Hematopoietic multipotent progenitor cell treated with erythropoietin and hydrocortisone succinate and interleukin-3 and kit ligand, for 4 days (in vitro differentiated cells): ENCODE data around the gene OR1E1.
"Not testable (repeated sequence)": the region's sequence is repeated elsewhere in the genome, so short reads cannot be mapped to it uniquely, and the experiment has no call there.

Source experiments
- DNase-seq: peaks from one replicate; pipeline ENCODE4 v3.0.0-alpha.2; 2015

The OR1E1 gene, protein sequence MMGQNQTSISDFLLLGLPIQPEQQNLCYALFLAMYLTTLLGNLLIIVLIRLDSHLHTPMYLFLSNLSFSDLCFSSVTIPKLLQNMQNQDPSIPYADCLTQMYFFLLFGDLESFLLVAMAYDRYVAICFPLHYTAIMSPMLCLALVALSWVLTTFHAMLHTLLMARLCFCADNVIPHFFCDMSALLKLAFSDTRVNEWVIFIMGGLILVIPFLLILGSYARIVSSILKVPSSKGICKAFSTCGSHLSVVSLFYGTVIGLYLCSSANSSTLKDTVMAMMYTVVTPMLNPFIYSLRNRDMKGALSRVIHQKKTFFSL

GRCh38 chr17:3398310-3398709 is at the start of gene OR1E1:
Gene OR1E1 (minus strand): TSS chr17:3398410. CDS start chr17:3398410, 0 bp downstream.
- DNase-seq = no peak

DNA sequence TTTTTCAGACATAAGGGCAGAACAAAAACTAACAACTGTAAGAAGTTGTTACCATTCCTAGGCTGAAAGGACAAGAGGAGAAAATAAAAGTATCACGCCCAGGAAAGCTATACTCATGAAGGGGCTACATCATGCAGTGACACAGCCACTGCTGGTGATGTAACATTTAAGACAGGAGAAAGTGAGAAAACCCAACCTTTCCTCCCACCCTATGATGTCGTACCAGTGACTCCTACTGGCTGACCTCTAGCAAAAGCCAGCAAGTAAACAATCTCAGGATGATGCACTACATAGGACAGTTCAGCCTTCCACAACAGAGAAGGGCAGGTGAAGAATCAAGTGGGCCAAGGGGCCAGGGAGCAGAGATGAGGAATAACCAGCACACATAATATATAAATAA is 49.4 kb upstream of the OR1E1 start:
- DNase-seq = peak; percentile 59

- no peak for DNase-seq
Observed at GRCh38 chr17:3440451-3440850, 42.2 kb upstream of the OR1E1 start.

DNA sequence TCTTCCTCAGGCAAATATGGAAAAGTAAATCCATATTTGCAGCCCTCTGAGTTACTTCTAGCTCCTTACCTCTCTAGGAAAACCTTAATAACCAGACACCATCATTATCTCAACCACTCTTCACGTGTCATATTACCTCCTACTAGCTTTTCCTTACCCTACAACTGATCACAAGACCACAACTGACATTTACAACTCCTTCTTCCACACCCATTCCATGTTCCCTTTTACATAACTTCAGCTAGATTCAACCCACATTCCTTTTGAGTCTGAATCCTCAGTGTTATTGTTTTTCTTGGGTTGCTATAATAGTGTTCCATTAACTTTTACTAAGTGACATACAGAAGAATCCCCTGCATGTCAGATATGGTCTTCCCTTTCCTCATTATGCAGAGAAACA is 40.2 kb upstream of the OR1E1 start:
- no peak for DNase-seq

GRCh38 chr17:3433741-3434140 is 35.5 kb upstream of the OR1E1 start, which contains the start of gene OR1E2:
Gene OR1E2 (minus strand): TSS chr17:3433841. CDS start chr17:3433841, 0 bp downstream.
- DNase-seq = no peak

GRCh38 chr17:3433215-3433614 is 35.0 kb upstream of the OR1E1 start:
- peak; percentile 82 for DNase-seq

GRCh38 chr17:3418222-3418621 is 20.0 kb upstream of the OR1E1 start:
- DNase-seq = no peak

DNA sequence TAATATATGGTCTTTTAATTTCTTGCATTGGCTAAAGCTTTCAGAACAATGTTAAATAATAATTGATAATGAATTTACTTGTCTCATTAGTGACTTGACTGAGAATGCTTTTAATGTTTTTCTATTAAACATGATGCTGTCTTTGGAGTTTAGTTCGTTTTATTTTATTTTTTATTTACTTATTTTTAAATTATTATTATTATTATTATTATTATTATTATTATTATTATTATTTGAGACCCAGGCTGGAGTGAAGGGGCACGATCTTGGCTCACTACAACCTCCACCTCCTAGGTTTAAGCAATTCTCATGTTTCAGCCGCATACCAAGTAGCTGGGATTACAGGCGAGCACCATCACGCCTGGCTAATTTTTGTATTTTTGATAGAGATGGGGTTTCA is 17.4 kb upstream of the OR1E1 start:
- no peak for DNase-seq

- DNase-seq = not testable (repeated sequence)
Observed at GRCh38 chr17:3412216-3412615, 14.0 kb upstream of the OR1E1 start.

DNA sequence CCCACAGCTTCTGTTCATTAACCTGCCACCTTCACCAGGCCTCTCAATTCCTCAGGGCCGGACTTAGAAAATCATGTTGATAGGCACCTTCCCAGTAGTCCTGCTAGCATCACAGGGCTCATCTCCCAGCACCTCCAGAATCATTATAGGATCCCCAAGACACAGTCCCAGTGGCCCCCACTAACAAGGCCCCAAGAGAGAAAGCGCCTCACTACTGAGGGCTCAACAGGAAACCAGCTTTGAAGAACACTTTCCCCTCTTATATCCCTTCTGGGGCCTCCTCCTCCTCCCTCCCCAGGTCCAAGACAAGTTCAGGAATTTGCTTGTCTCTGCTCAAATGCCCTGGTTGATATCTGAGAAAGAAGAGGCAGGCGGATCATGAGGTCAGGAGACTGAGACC is 12.9 kb upstream of the OR1E1 start, which contains the start of gene OR3A3:
Gene OR3A3, plus strand, starts transcription at position 301 of the 400 bp plus-strand sequence.
- no peak for DNase-seq

DNA sequence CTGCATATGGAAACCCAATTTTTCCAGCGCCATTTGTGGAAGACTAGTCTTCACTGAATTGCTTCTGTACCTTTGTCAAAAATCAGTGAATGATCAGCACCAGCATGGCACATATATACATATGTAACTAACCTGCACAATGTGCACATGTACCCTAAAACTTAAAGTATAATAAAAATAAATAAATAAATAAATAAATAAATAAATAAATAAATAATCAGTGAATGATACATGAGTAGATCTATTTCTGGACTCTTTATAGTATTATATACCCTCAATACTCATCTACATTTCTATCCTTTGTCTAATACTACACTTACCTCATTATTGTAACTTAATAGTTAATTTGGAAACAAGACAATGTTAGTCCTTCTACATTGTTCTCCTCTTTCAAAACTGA is 5.6 kb upstream of the OR1E1 start:
- not testable (repeated sequence) for DNase-seq

GRCh38 chr17:3401786-3402185 is 3.6 kb upstream of the OR1E1 start:
- no peak for DNase-seq

- DNase-seq = peak; percentile 7
Observed at GRCh38 chr17:3400055-3400454, 1.8 kb upstream of the OR1E1 start.

- peak; percentile 49 for DNase-seq
Observed at GRCh38 chr17:3397801-3398200, 409 bp downstream of the OR1E1 start.

DNA sequence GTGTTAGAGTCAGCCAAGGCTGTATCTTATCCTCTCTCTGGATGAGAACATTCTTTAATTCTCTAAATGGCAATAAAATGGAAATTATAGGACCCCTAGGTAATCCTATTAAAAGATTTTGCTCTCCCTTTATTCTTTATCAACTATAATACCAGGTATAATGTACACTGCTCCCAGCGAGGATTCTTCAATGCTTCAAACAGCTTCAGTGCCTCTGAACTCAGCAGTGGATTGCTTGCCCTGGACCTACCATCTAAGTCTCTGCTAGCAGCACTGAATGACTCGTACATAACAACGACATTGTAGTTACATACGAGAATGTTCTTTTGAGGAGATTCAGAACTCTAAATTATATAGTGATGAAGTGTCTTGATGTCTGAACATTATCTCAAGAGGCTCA is 8.4 kb downstream of the OR1E1 start:
- no peak for DNase-seq

GRCh38 chr17:3385869-3386816 is 12.1 kb downstream of the OR1E1 start, which contains the start of gene OR3A2:
Gene OR3A2 (minus strand): TSS chr17:3386308.
- peak; percentile 37 for DNase-seq

DNA sequence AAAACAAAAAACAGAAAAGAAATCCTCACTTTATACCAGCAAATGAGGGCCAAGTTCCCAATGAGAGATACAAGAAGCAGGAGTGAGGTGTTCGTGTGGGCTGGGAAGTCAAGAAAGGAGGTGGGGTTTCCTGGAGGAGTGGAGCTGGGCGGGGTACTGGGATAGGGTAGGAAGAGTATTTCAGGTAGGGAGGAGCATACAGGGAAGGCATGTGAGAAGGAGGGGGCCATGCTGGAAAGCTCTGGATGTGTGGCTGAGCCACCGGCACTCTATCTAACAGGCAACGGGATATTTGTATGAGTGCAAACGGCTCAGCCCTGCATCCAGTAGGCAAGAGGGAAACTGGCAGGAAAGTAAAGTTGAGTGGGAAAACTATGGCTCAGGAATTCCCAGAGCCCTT is 16.3 kb downstream of the OR1E1 start:
- DNase-seq = no peak

DNA sequence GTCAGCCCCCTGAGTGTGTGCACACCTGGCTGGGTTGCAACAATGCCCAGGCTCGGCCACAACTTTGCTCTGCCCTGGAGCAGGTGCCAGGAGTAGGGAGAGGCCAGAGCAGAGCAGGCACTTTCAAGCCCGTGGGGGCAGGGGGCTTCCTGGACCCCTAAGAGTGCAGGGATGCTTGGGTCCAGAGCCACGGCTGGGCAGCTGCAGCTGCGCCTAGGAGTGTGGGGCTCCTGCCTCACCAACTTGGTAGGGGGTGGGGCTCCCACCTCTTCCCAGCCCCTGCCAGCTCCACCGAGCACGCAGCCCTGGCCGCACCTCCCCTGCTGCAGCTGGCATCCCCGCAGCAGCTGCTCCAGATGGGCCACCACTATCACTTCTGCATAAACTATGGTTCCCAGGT is 19.9 kb downstream of the OR1E1 start:
- DNase-seq = no peak

DNA sequence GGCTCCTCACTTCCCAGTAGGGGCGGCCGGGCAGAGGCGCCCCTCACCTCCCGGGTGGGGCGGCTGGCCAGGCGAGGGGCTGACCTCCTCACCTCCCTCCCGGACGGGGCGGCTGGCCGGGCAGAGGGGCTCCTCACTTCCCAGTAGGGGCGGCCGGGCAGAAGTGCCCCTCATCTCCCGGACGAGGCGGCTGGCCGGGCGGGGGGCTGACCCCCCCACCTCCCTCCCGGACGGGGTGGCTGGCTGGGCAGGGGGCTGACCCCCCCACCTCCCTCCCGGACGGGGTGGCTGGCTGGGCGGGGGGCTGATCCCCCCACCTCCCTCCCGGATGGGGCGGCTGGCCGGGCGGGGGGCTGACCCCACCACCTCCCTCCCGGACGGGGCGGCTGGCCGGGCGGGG is 27.0 kb downstream of the OR1E1 start:
- DNase-seq = not testable (repeated sequence)
